ENCODE data around the gene MYEOV.

GRCh38 chr11:69344570-69345145, 50.7 kb downstream of the MYEOV start:
- TF ChIP-seq CTCF (IDR thresholded peaks at IDR 0.05) (no peak), POLR2A (IDR thresholded peaks at IDR 0.05) (no peak)

All from heart left ventricle (tissue), 13 donors.